Measurements from ENCODE around the gene RPS17.

RPS17 gene

DNA sequence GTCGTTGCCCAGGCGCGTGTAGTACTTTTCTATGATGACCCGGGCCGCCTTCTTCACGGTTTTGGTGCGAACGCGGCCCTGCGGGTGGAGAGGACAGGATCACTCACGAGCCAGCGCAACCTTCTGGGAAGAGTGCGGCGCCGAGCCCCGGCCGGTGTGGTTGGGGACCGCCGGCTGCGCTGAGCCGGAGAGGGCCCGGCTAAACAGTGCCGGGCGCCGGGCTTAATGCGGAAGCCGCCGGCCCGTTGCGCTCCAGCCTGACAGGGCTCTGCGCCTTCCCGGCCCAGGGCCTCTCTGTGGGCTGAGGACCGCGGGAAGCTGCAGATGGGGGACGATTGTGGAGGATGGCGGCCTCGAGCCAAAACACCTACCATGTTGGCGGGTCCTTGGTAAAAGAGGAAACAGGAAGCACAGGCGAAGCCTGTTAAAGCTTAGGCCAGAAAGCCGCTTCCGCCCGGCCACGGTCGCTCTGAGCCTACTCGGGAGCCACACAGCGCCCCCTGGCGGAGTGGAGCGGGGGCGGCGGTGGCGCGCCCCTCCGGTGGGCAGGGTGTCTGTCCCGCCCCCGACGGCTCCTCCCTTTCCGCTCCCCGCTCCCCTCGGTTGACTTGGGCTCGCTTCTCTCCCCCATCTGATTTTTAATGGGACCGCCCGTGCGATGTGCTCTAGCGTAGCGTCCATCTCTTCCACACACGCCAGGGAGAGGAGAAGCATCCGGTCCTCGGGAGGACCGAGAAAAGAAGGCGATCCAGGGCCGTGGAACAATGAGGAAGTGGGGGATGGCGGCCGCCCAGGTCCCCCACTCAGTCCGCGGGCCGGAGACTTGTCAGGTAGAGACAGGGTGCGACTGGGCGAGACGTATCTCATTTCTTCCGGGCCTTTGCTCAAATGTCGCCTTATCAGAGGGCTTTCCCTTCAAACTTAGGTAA is at the start of gene RPS17:
Gene RPS17, minus strand, starts transcription at position 403 of the 929 bp plus-strand sequence. Its CDS starts 29 bp downstream, at position 374.
- DNase-seq (ENCODE audit: low read depth), result peak; percentile 99

GRCh38 chr15:82587805-82588204 is 47.5 kb upstream of the RPS17 start:
- no peak for DNase-seq (ENCODE audit: low read depth)

DNA sequence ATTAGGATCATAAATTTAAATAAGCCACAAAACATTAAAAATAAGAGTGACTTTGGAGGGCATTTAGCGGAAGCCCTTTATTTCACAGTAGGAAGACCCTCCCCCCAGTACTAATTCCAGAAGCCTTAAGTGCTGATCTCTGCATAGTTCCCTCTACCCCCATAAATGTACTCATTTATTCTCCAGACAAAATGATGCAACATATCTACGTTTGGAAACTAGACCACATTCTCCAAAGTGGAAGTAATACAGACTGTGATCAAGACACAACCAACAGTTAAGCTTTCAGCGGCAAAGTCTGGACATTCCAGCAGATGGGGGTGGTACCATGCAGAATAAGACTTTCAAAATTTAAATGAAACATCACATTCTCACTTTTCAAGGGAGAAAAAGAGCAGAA is 44.8 kb upstream of the RPS17 start:
- DNase-seq (ENCODE audit: low read depth), result no peak

- no peak for DNase-seq (ENCODE audit: low read depth)
Observed at GRCh38 chr15:82580713-82581112, 40.5 kb upstream of the RPS17 start.

DNA sequence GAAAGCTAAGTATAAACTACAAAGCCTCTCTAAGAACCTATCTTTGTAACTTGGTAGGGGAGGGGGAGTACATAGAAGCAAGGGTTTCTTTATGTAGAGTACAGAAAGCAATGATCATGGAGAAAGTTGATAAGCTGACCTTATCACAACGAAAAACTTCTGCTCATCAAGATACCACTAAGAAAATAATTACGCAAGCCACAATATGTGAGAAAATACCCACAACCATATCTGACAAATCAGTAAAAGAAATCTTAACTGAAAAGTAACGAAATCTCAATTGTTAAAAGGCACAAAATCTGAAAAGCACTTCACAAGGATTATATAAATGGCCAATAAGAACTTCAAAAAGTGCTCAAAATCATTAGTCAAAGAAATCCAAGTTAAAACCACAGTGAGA is 35.1 kb upstream of the RPS17 start:
- no peak for DNase-seq (ENCODE audit: low read depth)

GRCh38 chr15:82572986-82573385 is 32.7 kb upstream of the RPS17 start:
- DNase-seq (ENCODE audit: low read depth), result no peak

DNA sequence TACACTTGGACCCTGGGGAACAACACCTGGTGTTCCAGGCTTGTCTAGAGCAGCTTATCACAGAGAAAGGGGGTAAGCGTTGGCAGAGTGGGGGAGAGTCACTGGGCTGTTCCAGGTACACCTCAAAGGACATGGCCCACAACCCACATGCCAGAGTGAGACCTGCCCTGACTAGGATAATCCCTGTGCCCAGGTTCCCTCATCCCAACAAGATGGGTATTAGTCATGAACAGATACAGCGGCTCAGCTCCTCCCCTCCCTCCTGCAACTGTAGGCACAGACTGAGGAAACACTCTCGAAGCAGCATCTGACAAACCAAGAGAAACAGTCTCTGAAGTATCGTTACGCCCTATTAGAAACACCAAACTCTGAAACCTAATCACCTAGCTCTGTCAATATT is 32.1 kb upstream of the RPS17 start:
- DNase-seq (ENCODE audit: low read depth), result no peak

- no peak for DNase-seq (ENCODE audit: low read depth)
Observed at GRCh38 chr15:82571722-82572222, 31.5 kb upstream of the RPS17 start.

DNA sequence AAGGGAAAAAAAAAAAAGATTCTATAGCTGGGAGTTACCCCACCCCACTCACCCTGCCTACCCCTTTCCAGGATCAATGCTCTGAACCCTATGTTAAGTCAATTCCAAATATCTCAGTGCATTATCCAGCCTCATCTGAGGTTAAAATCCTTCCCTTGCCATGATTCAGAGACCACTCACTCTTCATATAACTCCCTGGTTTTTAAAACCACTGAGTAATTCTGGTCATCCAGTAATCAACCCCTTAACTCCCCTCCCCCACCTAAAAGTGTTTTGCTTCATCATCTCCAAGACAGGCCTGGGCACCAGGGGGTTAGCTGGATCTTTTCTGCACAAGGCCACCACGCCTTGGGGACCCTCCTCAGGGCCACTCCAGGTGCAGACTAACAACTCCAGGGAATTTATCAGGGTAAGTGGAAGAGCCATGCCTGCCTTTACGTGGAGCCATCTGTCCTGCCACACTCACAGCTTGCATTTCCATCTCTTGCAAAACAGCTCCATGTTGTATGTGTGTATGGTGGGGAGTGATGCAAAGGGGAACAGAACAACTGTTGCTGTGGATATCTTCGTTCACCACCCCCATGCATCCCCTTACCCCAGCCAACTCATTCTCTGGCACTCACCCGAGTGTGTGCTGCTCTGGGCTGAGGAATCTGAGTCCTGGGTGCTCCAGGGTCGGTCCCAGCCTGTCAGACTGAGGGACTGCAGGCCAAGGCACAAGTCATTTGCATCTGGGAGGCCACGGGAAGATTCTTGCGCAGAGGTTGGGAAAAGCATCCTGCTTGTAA is 30.7 kb upstream of the RPS17 start:
- DNase-seq (ENCODE audit: low read depth), result no peak

GRCh38 chr15:82569834-82570233 is 29.6 kb upstream of the RPS17 start:
- DNase-seq (ENCODE audit: low read depth), result no peak

DNA sequence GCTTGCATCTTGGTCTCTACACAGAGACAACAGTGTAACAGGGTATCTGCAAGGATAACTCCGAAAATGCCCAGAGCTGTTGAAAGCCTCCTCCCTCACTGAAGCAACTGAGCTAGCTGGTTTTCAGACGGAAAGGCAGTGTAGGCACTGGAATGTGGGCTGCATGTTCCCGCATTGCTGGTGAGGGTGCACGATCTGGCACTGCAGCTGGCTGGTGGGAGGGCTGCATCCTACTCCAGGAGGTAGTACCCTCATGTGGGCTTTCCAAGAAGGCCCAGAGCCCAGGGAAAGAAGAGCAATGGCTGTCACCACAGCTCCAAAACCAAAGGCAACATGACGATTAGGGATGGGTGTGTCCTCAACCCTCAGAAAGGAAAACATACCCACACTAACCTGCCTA is 28.7 kb upstream of the RPS17 start:
- DNase-seq (ENCODE audit: low read depth), result no peak

DNA sequence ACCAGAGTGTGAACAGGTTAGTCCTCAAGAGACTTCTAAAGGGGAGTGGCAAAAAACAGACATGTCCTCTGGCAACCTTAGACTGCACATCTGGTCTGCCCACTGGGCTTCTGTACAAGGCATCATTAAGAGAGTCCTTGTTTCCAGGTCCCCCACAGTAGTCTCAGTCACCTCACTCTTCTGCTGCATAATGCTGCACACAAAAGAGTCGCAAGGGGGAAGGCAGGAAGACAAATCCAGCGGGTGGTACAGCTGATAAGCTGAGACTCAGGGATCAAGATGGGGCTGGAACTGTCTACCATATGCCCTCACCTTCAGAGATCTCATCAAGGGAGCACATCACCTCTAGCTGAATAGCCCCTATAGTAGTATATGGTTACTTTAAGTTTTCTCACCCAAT is 27.4 kb upstream of the RPS17 start:
- no peak for DNase-seq (ENCODE audit: low read depth)

GRCh38 chr15:82566690-82567089 is 26.4 kb upstream of the RPS17 start:
- DNase-seq (ENCODE audit: low read depth), result no peak

DNA sequence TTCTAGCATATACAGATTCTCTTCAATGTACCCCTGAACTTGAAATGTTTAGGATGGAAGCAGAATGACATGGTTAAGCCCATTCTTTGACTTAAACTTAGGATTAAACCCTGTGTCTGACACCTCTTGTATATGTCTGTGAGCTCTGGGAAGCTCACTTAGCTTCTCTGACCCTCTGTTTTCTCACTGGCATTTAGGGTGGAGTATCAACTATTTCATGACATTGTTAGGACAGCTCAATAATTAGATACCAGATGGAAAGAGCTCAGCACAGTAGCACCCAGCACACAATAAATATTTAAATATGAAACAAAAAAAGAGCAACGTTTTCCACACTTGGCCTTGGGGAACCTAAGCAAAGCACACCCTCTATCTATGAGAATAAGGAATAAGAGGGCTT is 18.2 kb upstream of the RPS17 start:
- DNase-seq (ENCODE audit: low read depth), result no peak

DNA sequence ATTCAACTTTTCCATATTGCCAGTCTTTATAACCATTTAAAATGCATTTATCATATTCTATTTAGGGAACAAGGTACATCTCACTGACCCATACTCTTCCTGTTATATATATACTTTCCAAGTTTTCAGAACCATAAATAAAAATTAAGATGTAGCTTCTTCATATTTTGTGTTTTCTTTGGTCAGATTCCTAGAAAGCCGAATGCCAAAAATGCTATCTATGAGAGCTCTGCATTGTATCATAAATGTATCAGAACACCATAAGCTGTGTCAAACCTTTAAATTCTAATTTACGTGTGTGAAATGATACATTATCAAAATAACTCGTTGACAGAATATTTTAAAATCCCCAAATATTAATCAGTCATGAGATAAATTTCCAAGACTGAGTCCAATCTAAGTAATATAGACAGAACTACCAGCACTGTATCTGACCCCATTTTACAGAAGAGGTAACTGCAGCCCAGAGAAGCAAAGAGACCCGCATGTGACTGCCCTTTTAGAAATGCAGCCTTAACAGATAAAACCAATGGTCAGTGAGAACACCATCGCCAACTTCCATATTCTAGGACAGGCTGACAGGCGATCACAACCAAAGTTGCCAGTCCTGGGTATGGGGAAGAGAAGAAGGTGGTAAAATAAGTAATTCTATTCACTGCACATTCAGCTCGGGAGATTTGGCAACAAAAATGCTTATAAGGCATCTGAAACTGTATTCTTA is 16.2 kb upstream of the RPS17 start:
- DNase-seq (ENCODE audit: low read depth), result no peak

DNA sequence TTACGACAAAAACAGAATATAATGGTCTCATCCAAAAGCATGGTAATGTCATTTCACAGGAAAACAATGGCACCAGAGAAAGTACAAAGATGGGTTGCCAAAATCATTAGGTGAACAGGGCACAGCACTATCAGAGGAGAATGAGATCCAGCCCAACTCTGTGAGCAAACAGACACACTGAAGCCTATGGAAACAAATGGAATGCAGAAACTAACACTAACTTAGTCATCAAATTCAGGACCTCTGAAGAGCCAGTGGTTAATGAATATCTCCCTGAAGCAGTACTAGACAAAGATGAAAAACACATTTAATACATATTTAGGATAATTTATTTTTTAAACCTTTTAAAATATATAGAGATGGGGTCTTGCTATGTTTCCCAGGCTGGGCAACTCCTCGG is 14.6 kb upstream of the RPS17 start:
- no peak for DNase-seq (ENCODE audit: low read depth)

DNA sequence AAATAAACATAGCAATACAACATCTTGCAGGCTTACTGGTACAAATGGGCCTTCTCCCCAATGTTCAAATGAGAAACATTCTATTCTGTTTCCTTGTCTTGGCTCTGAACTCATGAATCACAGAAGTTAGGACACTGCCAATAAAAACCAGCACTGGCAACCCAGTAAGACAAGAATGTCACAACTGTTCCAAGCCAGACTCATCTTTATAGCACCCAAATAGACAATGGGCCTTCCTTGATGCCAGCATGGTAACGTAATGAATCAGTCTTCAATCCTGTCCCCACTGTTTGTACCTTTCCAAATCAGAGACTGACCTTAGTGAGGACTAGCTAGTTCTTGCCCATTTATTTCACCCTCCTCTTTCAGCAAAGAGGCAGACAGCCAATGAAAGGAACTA is 14.1 kb upstream of the RPS17 start:
- DNase-seq (ENCODE audit: low read depth), result no peak

DNA sequence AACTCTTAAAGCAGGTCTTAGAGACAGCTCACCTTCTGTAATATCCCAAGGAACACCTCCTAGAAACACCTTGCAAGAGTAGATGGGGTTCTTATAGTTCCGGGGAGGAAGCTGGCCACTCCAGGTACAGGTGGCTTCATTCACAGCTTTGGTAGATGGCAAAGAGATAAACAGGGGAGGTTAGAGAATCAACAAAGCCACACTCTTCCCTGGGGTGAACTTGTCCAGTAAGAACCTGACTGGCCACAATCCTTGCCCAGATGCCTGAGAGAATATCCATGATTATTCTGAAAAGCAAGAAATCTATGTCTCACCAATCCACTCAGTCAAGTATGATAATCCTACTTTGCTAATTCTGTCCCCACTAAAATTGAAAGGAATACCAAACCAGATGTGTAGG is 13.6 kb upstream of the RPS17 start:
- DNase-seq (ENCODE audit: low read depth), result no peak

GRCh38 chr15:82552861-82553260 is 12.6 kb upstream of the RPS17 start:
- no peak for DNase-seq (ENCODE audit: low read depth)

DNA sequence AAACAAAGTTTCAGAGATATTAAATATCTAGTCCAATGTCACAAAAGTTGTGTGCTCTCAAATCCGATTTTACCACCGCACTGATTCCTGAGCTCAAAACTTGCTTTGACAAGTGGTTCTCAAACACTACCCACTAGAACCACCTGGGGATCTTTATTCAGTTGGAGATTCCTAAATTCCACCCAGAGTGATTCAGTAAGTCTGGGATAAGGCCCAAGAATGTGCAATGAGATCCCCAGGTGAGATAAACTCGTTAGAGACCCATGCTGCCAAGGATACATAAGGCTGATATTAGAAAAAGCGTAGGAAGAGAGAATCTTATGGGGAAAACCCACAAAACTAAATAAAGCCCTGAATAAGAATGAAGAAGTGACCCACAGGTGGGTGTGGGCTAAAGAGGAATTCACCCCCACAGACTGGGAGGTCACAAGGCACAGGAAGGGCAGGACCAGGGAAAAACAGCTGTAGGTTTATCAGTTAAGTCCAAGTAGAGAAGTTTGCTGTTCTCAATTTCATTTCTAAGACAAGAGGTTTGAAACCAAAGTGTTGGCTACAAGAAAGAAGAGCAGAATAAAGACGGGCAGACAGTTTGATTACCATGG is 11.5 kb upstream of the RPS17 start:
- DNase-seq (ENCODE audit: low read depth), result no peak

DNA sequence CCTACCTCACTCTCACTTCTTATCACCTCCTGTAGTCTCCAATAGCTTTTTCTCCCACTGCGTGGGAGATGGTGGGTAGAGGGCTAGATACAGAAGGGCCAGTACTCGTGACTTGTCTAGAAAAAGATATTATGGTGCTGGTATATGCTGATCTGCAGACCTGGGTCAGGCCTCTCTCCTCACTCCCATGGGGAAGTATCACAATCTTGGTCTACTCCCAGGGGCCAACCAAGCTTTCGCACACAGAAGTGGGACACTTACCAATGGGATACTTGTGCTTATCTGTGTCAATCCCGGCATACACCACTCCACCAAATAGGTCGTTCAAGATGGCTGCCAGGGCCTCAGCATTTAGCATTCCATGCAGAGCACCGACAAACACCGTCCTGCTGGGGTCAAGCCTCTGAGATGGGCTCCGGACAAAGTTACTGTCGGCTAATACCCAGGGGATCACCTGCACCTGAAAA is 9.0 kb upstream of the RPS17 start:
- DNase-seq (ENCODE audit: low read depth), result no peak

DNA sequence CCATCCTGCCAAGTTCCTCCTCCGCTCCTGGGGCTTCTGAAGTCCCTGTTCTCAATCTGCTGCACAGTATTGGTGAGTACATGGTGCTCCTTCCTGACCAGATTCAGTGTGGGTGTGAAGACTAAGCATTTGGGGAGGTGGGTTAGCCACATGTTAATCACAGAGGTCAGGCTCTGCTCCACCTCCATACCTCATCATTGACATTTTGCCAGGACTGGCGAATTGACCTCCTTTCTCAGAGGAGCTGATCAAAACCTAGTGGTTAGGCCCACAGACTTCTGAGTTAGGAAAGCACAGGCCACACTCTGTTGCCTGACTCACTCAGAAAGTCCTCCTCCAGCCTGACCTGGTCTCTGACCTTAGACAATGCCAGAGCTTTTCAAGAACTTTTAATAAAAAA is 8.4 kb upstream of the RPS17 start:
- no peak for DNase-seq (ENCODE audit: low read depth)
